GM18520 (cell line): ENCODE results near the gene COBL.

Experiments used
- ATAC-seq: cut with Tn5 transposase; IDR thresholded peaks from one replicate; pipeline ENCODE4 v1.9.1; 2021; ENCODE audit not compliant: unreplicated experiment

COBL gene

DNA sequence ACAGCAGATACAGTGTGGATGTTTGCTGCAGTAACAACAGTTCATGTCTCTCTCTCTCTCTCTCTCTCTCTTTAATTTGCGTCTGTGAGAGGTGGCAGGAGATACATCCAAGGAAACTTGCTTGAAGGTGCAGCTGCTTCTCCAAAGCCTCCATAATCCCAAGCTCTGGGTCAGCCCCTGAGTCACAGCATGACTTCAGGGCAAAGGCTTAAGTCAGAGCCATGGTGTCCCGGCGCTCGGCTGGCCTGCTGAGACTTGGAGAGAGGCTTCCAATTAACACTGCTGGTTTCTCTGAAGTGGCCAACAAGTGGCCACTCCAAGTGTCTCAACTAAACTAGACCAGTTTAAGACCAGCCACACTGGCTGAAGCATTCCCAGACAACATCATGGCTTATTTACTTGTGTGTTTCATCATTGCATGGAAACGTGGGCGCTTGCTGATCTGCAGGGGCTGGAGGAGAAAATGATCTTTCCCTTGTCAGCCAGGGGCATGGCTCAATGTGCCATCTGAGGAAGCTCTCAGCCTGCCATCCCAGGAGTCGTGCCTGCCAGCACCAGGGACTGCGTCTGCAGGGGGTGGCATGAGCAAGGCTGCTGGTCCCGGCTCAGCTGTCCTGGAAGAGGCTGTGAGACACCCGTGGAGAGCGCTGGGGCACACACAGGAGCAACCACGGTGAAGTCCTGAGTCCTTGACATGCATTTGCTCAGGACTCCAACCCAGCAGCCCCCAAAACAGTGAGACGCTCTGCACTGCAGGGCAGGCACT lies 254.2 kb downstream of the COBL start:
- ATAC-seq: no peak

DNA sequence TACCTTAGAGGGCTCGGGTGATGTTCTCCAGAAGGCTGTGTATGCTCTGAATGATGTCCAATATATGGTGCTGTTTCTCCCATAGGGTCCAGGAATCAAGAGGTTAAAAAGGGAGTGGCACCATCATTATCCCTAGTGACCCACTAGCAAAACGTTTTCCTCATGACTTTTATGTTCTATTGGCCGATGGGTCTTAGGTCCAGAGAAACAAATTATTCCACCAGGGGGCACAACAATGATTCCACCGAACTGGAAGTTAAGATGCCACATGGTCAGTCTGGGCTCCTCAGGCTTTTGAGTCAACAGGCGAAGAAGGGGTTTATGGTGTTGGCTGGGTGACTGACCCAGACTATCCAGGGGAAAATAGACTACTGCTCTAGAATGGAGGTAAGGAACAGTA lies 256.1 kb downstream of the COBL start:
- no peak for ATAC-seq

DNA sequence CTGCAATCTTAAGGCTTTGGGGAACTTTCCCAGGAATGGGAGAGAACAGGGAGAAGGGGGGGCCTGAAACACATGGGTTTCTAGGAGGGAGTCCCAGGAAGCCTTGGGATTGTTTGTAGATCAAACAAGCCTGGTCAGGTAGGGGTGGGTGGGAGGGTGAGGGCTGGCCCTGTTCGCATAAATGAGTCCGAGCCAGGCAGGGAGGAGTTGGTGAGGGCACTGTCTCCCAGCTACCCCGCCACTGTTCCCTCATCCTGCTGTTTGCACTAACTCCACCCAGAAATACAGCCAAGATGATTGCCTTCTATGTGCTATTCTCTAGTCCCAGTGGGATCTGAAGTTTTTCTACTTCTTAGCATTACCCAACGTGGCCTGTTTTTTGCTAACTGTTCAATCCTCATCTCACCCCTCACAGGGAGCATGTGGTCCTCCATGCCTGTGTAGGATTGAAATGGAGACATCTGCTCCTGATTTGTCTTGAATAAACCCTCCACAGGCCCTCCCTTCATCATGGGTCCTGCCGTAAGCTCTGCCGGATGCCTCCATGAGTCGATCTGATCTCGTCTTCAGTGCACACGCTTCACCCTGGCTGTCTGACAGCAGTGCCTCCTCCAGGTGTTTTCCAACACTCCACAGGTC lies 257.0 kb downstream of the COBL start:
- ATAC-seq: no peak

DNA sequence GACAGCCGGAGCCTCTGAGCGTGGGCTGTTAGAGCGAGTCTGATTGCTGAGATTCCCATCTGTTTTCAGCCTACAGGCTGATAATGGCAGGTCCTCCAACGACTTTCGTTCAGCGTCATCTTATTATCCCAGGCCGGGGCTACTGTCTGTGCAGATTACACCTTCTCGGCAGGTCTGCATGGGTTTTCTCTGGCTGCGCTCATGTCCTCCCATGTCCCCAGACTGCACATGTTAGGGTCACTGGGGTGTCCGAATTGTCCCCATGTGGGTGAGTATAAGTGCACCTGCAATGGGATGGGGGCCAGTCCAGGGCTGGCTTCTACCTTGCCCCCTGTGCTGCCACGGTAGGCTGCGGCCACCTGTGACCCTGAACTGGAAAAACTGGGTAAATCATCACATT lies 257.8 kb downstream of the COBL start:
- ATAC-seq: no peak

DNA sequence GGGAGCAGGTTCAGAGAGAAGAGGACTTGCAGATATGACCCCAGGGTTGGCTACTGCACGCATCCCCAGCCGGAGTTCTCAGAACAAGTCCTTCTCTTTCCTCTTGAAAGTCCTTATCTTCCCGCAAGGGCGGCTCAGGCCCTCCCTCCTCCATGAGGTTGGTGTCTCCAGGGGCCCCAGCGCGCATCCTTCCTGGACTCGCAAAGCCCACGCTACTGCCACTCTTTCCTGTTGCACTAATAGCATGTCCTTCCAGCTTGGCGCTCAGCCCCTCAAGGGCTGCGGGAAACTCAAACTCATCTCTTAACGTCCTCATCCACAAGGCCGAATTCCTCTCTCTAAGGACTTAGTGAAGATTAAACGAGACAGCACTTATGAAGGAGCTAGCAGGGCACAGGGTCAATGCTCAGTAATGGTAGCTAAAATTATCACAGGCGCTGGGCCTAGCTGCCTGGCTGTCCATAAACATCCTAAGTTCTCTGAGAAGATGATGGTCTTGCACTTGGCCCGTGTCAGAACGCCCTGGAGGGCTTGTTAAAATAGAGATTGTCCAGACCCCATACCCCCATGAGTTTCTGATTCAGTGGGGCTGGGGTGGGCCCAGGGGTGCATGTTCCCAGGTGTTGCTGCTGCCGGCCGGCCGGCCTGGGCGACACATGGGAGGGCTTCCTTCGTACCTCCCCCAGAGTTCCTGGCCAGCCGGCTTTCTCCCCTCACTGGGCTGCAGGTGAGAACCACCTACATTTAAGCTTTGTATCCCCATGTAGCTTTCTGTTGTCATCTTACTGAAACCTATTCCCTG lies 261.4 kb downstream of the COBL start:
- no peak for ATAC-seq

DNA sequence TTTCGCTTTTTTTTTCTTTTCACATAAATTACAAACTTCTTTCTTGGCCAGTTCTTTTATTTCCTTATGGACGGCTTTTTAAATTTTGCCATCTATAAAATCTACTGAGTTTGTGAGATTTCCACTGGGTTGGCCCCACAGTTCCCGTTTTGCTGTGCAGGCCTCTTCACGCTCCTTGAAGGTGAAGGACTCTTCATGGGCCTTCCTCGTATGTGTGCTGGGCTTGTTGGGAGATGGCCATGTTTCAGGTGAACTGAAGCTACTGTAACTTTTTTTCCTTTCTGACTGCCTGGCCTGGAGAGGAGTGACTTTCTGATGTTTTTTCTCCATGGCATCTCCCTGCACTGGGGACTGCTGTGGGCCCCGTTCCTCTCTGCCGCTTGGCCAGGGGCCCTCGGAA lies 262.4 kb downstream of the COBL start:
- ATAC-seq: no peak

DNA sequence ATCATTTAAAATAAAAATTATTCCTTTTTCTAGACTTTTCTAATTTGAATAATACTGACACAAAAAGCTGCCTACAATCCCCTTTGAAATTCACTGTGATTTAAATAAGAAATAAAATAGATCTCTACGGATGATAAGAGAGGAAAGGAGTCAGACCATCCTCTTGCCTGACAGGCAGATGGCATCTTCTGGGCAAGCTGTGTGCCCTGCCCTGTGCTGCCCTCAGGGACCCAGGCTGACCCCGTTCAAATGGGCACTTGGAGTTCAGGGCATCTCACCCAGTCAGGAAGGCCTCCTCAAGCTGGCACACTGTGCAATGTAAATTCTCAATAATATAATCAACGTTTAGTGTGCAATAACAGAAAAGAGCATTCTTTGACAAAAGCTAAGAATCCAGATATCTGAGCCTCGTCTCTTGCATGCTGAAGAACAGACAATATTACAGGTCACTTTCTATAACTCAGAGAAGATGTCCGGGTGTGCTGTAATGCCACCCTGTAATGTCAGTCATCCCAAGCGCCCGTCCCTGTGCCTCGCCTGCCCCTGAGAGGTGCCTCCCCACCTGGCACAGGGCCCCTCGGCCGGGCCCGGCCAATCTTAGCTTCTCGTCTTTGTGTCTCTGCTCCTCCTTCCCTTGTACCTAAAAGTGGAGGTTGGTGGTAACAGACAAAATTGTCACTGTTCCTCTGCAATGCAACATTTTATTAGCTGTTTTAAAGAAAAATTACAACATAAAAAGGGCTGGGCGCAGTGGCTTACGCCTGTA lies 263.3 kb downstream of the COBL start:
- ATAC-seq: no peak

DNA sequence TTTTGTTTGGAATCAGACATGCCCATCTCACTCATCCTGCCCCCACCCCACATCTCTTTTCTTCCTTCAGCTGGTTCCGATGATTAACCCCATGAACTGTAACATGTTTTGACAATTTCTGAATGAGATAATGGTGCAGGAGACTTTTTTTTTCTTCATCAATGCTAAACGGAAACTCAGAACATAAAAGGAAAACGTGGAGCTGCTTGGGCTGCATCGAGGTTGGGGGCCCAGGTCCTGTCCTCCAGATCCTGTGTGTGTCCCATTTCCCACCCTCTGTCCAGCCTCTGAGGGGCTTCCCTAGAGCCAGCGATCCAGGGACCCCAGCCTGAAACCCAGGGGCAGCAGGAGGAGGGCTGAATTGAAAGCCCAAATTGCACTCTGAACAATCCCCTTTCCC lies 270.1 kb downstream of the COBL start:
- no peak for ATAC-seq

DNA sequence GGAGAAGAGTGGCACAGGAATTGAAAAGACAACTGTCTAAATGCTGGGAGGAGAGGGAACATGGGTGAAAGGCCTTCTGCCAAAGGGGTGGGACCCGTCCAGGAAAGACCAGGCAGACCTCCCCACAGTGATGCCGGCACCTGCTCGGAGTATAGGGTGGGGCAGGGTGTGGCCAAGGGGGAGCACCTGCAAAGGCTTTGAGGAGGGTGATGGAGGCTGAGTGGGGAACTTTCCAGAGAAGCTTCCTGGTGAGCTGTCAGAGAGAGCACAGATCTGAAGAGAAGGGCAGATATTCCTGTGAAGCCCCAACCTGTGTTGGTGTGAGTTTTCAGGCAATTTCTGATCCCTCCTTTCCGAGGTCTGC lies 270.5 kb downstream of the COBL start:
- no peak for ATAC-seq

DNA sequence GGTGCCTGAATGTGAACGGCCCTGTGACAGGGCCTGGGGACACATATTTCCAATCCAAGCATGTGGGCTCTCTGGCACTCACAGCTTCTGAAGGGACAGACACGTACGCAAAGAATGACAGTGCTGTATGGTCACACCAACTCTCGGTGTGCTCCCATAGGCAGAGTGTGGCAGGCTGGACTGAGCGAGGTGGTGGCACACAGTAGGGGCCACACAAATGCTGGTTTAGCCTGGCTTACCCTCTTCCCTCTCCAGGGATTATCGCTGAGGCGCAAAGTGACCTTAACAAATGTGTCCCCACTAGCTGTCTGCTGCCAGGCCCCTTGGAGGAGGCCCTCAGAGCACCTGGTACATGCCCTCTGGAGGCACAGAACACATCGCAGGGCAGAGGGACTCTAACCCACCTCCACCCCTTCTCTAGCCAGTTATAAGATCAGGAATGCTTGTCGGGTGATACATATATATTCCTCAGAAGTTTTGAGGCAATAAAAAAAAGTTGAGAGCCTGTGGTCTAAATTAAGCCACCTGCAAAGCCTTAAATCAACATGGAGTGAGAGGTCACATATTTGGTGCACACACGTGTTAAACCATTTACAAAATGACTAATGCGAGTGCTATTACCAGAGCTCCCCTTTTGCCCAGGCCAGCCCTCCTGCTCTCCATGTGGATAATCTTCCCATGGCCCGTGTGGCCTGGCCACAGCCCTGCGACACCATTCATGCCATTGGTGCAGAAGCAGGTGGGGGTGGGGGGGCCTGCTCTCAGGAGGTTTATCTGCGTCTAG lies 271.1 kb downstream of the COBL start:
- ATAC-seq: no peak

DNA sequence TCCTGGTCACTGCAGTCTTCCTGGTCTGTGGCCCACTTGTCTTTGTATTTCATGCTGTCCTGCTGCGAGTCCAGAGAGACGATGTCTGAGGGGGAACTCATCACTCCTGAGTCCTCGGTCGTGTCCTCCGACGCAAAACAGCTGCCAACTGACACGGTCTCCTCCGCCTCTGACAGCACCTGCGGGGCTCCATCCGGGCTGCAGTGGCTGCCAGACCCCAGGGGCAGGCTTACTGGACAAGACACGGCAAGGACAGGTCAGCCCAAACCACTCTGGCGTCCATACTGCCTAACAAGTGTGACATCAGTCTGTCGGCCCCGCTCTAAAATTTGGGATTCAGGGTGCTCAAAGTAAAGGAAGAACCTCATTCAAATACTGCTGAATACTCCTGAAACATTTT lies 273.1 kb downstream of the COBL start:
- no peak for ATAC-seq

DNA sequence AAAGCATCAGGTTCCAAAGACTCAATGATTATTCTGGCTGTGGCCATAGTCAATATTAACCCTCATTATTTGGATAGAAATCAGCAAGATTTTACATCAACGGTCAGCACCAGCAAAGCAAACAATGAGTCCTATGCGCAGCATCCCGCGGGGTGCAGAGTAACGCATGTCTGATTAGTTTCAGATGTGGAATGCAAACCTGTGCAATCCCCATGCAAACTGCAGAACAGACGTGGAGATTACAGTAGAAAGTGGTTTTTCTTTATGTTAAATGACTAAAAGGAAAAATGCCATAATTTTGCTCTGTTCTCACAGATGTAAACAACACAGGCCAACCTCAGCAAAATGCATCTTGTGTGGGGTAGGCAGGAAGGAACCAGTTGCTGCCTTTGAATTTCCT lies 275.8 kb downstream of the COBL start:
- ATAC-seq: no peak

DNA sequence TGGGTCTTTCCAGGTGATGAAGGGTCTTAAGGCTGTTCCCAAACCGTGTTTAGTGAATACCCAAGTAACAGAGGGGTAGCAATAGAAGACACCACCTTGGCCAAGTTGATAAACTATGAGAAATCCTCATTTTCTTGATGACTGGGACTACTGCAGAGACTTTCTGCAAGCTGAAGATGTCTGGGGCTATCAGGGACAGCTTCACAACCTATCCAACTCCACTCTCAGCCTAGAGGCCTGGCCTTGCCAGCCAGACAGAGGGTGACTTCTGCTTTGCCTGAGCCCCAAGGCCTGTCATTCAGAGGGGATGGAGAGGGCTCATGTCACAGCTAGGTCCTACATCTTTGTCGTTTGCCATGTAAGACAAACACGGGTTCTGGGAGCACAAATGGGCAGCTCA lies 278.0 kb downstream of the COBL start:
- no peak for ATAC-seq

DNA sequence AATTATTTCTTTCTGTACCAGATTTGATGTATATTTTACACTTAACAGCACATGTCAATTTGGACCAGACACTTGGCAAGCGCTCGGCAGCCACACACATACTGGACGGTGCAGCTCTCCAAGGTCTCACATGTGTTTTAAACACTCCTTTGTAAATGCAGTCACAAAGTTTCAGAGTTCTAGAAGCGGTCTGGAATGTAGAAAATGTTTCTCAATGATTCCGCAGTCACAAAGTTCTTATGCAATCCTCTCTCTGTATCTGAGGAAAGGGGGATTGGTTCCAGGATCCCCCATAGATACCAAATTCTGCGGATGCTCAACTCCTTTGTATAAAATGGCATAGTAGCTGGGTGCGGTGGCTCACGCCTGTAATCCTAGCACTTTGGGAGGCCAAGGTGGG lies 280.9 kb downstream of the COBL start:
- ATAC-seq: no peak

DNA sequence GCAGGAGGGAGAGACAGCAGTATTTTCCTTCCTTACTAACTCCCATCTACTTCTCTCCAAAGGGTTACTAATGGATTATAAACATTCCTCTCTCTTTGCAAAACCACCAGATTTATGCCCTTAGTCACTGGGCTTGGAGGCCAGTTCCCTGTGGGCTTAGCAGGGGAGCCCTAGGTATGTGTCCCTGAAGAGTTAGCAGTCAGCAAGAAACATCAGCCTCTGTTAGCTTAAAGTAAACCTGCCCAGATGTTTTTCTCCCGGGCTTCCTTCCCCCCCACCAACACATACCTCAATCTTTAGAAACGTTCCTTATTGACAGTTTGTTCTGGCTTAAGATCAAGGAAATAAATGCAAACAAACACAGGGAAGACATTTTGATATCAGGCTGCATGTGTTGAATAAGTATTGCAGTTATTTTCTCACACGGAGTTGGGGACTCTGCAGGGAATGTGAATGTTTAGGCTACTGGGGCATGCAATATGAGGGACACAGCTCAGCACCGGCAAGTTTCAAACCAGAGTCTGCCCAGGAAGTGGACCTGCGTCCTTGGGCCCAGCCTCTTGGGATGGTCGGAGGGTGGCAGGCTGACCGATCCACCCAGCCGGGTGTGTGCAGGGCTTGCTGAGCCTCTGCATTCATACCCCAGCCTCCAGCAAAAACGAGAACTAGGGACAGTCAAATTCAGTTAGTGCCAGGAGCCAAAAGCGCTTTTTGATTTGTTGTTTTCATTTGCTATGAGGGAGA lies 281.9 kb downstream of the COBL start:
- ATAC-seq: no peak

DNA sequence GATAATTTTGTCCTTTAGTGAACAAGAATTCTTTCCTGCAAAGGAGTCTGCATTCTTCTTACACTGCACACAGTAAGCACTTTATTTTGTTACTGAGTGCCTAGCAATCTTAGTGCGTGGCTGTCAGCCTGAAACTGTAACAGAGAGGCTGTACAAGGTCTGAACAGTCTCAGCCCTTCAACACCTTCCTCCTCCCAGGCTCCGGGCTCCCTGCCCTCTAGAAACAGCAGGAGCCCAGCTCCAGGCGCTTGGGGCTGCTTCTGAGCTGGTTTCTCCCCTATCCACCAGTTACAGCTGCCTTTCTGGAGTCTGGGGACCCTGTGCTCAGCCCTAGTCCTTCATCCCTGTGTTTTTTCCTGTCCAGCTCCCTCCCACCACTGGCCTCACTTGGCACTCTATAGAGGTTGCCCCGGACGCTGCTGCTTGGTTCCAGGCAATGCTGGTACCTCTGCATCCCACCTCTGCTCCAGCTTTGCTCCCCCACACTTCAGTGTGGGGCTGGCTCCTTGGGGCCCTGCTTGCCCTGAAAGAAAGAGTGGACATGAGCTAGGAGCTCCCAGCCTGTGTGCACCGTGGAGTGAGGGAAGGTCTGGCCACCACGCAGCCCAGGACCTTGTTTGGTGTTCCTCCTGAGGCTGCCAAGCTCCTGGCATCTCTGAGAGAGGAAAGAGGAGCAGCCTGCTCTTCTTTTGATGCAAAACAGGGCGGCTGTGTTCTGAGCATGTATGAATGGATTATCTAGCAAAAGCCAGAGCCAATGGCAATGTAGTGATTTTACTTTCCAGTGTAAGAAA lies 282.7 kb downstream of the COBL start:
- ATAC-seq: no peak

DNA sequence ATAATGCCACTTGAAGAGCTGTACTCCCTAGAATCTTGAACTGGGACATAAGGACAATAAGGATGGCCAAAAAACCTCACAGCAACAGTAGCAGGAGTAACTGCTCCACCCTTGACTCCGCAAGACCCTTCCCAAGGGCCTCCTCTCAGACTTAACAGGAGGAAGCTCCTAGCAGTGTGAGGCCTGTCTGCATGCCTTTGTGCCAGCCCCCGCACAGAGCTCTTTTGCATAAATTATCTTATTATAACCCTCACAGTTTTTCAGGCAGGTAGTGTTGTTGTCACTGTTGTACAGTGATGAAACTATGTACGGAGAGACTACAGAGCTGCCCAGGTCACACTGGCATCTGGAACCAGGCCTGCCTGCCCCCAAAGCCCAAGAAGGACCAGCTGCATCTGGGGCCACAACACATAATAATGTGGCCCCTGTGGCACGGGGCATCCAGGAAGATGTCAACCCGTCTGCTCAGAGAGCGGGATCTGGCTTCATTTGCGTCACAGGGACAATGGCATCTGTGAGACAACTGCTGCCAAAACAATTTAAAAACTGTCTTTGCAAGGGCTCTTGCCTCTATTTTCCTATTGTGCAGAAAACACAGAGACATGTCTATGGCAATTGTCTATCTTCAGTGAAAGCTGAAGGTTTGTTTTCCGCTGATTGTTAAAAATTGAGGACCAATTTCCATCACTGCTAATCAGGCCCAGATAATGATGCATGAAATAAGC lies 284.7 kb downstream of the COBL start:
- no peak for ATAC-seq

DNA sequence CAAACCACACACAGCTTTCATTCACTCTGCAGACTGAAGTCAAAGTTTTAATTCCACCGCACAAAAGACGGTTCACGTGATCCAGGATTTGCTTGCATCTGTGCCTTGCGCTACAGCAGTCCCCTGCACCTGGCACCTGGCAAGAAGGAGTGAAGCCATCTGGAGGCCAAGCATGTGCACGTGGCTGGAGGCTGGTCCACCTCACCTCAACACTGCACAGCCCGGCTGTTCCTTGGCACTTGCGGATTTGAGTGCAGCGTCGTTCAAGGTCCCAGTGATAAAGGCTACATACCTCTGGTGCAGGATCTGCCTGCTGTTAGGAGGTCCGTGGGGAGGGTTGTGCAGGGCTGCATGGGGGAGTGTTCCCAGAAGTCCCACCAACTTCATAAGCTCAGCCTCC lies 285.4 kb downstream of the COBL start:
- no peak for ATAC-seq
